Non-pigmented ciliary epithelial cell (primary cell): ENCODE data around the gene TOR1AIP2.

Source experiments
- DNase-seq: peaks from one replicate; pipeline ENCODE4 v3.0.0-alpha.2; 2010; ENCODE audit warnings: low read depth

Gene TOR1AIP2

DNA sequence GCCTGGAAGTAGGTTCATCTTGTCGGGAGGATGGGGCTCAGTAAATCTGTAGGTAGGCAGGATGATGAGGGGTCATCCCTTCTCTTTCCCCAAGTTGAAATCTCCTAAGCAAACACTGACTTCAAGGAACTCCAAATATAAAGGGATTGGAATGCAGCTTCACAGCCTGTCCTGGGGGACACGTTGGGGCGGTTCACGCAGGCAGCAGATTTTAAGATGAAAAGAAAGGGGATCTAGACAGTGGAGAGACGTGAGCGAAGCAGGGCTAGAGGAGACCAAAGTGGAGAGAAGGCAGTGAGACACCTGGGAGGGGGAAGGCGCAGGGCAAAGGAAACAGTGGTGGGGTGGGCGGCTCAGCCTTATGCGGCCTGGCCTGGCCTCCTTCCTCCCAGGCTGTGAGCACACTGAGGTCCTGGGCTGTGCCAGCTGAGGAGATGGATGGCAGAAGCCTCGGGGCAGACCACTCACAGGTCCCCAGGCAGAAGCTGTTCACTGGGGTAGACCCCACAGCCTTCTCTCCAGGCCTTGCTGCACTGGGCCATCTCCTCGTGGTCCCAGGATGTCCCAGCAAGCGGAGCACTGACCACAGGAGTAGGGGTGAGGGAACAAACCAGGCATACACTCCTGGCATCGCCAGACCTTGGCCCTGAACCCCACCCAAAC, 51.7 kb downstream of the TOR1AIP2 start:
- no peak for DNase-seq

DNA sequence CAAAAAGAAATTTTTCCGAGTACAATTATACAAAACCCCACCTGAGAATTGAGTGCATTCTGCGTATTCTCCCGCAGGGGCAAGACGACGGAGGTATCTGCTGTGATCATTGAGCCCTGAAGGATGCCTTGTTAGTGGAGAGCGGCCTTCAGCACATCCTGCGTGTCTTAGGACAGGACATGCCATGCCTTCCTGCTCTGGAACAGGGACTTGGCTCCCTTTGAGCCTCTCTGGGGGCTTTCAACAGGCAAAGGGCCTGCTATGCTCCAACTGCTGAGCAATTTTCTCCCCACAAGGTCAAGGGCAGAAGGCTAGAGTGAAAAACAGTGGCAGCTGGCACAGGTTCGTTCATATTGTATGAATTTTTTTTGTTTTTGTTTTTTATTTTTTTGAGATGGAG, 52.4 kb downstream of the TOR1AIP2 start:
- DNase-seq: no peak

DNA sequence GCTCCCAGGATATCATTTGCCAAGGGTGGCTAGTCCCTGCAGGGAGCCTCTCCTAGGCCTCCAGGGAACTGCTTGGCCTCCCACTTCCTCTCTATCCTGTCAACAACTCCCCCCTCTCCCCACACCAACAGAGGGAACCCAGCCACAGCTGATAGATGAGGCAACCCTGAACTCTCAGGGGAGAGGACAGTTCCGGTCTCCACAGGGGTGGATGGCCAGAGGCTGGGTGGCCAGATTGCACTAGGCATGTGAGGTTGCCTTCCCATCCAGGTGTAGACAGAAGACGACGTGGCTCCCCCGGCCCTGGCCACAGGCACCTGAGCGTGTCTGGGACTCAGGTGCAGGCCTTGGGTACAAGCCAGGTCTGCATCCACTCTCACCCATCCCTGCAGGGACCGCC, 53.3 kb downstream of the TOR1AIP2 start:
- DNase-seq: no peak

- no peak for DNase-seq
These were observed 53.9 kb downstream of the TOR1AIP2 start for GRCh38 chr1:179823693-179824092.

DNA sequence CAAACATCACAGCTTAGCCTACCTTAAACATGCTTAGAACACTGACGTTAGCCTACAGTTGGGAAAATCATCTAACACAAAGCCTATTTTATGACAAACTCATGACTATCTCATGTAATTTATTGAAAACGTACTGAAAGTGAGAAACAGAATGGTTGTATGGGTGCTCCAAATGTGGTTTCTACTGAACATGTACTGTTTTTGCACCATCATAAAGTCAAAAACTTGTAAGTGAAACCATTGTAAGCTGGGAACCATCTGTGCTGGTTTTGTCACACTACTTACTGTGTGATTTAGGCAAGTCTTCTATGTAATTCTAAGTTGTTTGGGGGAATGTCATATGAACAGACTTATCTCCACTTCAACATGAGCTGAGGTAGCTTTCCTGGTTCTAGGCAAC, 55.5 kb downstream of the TOR1AIP2 start:
- no peak for DNase-seq

DNA sequence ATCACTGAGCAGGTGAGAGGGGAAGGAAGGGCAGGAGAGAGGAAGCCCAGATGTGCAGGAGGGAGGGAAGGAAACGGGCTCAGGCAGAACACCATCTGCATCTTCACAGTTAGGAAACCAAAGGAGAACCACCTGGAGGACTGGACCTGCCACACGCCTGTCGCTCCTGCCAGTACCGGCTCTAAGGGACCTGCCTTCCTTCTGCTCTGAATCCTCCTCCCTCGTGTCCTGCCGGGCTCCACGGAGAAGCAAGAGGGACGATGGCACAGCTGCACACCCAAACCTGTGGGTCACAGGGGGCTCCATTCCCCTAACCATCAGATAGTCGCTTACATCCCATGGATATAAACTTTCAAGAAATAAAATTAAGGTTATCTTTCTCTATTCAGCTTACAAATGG, 56.1 kb downstream of the TOR1AIP2 start:
- no peak for DNase-seq

GRCh38 chr1:179820226-179820970, 57.2 kb downstream of the TOR1AIP2 start:
- DNase-seq: no peak

- no peak for DNase-seq
These were observed 58.8 kb downstream of the TOR1AIP2 start for GRCh38 chr1:179818743-179819173.

- DNase-seq: no peak
These were observed 59.3 kb downstream of the TOR1AIP2 start for GRCh38 chr1:179818260-179818659.

GRCh38 chr1:179817789-179818188, 59.8 kb downstream of the TOR1AIP2 start:
- DNase-seq: no peak

DNA sequence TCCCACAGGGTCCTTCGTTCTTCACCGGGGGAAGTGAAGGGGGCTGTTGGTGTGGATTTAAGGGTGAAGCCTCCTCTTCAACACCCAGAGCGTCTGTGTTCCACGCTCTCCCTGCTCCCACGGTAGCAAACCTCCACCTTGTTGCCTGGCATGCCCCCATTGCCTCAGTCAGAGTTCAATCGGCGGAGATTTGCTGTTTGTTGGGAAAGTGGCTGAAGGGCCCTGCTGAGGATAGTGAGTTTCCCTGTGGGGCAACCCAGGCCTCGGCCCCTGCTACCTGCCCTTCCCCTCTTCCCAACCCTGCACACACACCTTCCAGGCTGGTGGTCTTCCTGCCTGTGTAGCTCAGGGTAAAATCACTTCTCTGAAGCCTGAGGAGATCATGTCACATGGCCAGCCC, 60.5 kb downstream of the TOR1AIP2 start:
- DNase-seq: no peak

DNA sequence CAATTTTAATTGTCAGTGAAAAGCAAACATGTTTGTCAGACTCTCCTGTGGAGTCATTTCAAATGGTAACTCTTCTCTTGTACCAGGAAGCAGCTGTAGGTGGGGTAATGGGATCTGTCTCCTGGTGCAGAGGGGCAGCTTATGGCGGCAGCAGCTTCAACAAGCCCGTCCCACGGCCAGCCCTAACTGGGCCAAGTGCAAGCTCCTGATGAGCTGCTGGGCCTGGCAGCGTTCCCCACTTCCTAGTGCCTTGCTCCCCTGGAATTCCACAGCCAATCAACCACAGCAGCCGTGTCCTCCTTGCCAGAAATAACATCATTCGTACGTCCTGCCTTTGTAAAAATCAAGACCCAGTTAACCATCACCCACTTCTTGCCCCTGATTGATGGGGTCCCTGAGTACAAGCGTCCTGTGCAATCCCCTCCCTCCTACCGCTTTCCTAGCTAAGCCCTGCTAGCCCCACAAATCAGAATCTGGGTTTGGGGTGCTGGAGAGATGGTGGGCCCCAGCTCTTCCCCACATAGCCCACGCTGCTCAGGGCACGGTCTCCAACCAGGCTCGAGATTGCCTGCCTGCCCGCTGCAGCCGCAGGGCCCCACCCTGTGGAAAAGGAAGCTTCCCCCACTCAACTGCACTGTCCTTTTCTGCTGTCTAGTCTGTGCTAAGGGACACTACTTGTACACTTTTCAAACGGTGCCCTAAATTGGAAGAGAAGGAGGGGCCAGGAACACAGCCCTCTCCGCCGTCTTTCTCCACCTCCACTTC, 61.2 kb downstream of the TOR1AIP2 start:
- no peak for DNase-seq

- no peak for DNase-seq
These were observed 62.0 kb downstream of the TOR1AIP2 start for GRCh38 chr1:179815641-179816040.

DNA sequence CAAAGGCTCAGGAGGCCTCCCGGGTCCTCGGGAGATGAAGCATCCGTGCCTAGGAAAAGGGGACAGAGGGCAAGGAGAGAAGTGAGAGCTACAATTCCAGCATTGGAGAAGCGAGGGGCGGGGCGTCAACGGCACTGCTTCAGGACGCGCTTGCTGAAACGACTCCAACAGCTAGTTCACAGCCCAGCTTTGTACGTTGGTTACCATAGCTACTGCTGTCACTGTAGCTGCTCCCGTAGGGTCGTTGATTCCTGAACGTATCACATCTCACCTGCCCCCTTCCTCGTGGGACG, 63.1 kb downstream of the TOR1AIP2 start:
- no peak for DNase-seq

GRCh38 chr1:179813626-179814545, 63.7 kb downstream of the TOR1AIP2 start:
- DNase-seq: no peak

DNA sequence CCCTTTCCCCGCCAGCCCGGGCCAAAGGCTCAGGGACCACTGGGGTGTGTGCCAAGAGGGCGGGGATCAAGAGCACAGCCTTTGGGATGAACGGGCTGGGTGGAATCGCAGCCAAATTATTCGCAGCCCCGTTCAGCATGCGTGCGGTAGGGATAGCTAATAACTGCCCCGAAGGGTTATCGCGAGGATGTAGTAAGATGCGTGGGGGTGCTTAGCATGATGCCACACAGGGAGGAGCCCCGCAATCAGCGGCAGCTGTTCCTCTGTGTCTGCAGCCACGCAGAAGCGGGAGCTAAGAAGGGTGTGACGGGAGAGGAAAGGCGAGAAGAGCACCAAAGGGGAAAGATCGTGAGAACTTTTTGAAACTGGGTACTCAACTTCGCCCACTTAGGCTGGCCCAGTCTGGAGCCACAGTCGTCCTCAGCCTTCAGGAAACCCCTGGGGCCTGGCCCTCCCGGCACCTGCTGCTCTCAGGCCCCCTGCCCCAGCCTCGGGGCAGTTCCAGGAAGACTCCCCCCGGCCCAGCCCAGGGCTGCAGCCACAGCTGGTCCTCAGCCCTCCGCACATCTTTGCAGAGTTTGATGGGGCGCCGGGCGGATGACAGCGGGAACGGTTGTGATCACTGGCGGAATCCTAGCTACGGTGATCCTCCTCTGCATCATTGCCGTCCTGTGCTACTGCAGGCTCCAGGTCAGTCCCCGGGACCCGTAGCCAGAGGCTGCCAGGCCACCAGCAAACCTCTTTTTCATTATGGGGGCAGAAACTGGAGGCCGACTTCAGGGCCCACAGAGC, 64.9 kb downstream of the TOR1AIP2 start:
- DNase-seq: no peak

- DNase-seq: no peak
These were observed 67.3 kb downstream of the TOR1AIP2 start for GRCh38 chr1:179810367-179810715.

DNA sequence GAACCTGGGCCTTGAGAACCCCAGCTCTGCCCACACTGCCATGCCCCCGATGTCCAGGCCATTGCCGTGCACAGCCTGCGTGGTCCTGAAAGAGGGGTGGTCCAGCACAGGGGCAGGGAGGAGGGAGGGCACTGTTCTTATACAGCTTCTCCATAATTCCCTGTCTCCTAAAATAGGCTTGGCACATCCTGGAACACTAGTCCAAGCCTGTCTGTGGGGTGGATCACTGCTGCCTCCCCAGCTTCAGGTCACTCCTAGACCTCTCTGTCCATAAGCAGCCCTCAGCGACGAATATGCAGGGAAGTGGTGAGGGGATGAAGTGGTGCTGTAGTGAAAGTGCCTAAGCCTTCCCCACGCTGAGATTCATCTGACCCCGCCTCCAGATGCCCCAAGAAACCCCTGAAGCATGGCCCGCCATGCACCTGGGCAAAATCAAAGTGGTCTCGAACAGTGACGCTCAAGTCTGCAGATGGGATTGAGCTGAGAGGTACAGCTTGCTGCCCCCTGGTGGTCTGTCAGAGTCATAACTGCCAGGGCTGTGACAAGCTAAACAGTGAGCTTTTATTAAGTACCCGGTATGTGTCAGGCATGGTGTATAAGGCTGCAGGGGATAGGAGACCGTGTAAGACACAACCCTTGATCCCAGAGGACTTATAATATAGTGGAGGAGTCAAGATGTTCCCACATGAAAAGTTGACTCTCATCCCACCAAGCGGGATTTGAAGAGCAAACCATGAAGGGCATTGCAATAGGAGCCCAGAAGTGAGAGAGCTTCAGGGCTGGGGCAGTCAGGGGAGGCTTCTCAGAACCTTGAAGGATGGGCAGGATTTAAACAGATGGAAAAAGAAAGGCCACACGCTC, 67.9 kb downstream of the TOR1AIP2 start:
- peak; percentile 48 for DNase-seq

DNA sequence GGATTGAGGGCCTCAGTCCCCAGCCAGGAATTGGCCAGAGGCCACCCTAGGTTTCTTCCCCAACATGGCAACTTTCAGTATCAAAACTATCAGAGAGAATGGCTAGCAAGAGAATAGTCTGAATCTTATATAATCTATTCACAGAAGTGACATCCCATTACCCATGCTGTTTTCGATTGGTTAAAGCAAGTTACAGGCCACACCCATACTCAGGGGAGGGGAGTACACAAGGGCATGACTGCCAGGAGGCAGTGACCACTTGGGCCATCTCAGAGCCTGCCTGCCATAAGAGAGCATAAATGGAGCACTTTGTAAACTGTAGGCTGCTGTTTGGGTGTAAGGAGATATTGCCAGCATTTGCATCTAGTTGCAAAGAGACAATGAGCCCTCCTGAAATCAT, 69.1 kb downstream of the TOR1AIP2 start:
- DNase-seq: no peak

DNA sequence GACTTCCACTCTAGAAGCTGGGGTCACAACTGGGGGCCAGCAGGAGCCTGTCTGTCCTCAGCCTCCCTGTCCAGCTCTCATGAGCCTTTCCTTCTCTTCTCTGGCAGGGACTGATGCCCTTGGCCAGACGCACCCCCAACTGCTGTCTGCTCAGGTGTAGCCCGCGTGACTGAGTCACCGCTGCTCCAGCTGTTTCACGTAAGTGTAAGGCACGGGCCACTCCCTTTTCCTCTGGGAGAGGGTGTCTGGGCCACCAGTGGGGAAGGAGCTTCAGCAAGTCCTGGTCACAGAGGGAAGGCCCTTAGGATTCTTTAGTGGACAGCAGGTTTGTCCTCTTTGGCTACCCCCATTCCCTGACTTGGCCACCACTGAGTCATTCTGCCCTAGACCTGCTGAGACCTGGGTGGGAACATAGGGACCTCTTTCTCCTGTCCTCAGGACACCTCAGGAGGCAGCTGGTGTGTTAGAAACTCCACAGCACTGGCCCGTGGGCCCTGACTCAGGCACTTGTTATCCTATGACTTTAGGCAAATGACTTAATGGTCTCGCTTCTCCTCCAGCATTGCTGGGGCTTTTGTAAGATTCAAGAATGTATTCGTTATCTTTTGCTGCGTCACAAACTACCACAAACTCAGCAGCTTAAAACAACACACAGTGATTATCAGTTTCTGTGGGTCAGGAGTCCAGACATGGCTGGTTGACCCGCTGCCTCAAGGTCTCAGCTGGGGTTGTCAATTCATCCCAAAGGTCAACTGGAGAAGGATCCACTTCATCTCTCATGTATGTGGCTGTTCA, 69.7 kb downstream of the TOR1AIP2 start:
- peak; percentile 89 for DNase-seq
